Retinal pigment epithelial cell (primary cell): Measurements from ENCODE around the gene SAMHD1.
A peak's percentile ranks its signal among the peaks of the same experiment; 100 is the strongest.

Source experiments
- DNase-seq: peaks from one replicate; pipeline ENCODE4 v3.0.0-alpha.2; 2010; ENCODE audit warnings: low read depth
- H3K4me3 ChIP-seq: 2 replicates; pipeline ENCODE4 v1.5.1; 2011; ENCODE audit warnings: mild to moderate bottlenecking, low read length, control low read depth, moderate library complexity
- CTCF ChIP-seq: conservative IDR thresholded peaks from 2 replicates; pipeline ENCODE4 v1.5.1; 2011; ENCODE audit warnings: low read depth, low read length, control low read depth, inconsistent platforms

The SAMHD1 gene

DNA sequence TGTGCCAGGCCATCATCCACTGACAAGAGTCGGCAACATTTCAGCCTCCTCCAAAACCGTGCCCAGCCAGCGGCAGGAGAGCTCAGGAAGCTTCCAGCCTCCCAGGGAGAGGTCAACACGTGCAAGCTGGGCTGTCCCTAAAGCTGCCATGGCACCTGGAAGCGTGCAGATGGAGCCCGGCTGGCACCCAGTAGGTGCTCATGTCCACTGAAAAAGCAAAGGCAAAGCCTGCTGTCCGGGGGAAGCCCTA is 90.0 kb downstream of the SAMHD1 start:
- TF ChIP-seq CTCF, result no peak
- no peak for DNase-seq
- peak overlapping the region; percentile 63 for H3K4me3 ChIP-seq

DNA sequence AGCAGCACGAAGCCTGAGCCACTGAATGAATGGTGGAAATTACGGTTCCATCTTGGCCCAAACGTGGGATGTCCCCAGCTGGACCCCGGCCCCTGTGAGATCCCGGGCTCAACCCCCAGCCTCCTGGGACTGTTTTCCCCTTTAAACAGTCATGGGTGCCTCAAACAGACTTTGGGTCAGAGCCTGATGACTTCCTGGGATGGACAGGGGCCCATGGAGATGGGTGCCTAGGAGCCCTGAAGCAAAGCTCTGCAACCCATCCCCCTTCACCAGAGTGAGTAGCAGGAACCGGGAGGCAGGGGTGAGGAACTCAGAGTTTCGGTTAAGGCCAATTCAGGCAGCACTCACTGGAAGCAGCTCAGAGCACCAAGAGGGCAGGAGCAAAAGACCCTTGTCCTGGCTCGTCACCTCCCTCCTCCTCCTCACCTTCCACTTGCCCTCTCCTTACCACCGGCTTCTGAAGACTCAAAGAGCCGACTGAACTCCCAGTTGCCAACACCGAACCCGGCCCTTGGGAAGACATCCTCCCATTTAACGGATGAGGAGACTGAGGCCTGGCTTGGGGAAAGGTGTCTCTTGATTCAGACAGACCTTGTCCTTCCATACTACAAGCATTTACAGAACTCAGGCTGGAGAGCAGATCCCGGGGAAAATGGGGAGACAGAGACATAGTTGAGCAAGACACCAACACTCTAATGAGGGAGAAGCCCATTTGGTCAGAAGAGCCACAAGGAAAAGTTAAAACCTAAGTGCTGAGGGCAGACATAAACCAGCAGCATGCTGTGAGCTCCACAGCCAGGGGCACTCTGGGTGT is 90.5 kb downstream of the SAMHD1 start:
- TF ChIP-seq CTCF, result no peak
- peak overlapping the region; percentile 63 for H3K4me3 ChIP-seq
- DNase-seq, result no peak

GRCh38 chr20:36860339-36860738 is 91.2 kb downstream of the SAMHD1 start:
- no peak overlapping the region for H3K4me3 ChIP-seq
- no peak for TF ChIP-seq CTCF
- no peak for DNase-seq

GRCh38 chr20:36859700-36860330 is 91.7 kb downstream of the SAMHD1 start:
- TF ChIP-seq CTCF, result no peak
- no peak overlapping the region for H3K4me3 ChIP-seq
- DNase-seq, result no peak

DNA sequence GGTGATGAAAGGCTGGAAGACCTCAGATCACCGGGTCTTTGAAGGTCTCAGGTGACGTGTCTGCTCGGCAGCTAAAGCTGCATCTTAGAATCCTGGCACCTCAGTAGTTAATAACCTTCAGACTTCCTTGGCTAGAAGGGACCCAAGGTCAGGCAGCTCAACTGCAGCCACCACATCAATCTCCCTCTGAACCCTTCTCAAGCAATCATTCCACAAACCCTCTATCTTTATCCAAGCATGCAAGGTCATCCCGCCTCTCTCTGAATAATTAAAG is 92.3 kb downstream of the SAMHD1 start:
- no peak for DNase-seq
- TF ChIP-seq CTCF, result no peak
- H3K4me3 ChIP-seq, result no peak overlapping the region

DNA sequence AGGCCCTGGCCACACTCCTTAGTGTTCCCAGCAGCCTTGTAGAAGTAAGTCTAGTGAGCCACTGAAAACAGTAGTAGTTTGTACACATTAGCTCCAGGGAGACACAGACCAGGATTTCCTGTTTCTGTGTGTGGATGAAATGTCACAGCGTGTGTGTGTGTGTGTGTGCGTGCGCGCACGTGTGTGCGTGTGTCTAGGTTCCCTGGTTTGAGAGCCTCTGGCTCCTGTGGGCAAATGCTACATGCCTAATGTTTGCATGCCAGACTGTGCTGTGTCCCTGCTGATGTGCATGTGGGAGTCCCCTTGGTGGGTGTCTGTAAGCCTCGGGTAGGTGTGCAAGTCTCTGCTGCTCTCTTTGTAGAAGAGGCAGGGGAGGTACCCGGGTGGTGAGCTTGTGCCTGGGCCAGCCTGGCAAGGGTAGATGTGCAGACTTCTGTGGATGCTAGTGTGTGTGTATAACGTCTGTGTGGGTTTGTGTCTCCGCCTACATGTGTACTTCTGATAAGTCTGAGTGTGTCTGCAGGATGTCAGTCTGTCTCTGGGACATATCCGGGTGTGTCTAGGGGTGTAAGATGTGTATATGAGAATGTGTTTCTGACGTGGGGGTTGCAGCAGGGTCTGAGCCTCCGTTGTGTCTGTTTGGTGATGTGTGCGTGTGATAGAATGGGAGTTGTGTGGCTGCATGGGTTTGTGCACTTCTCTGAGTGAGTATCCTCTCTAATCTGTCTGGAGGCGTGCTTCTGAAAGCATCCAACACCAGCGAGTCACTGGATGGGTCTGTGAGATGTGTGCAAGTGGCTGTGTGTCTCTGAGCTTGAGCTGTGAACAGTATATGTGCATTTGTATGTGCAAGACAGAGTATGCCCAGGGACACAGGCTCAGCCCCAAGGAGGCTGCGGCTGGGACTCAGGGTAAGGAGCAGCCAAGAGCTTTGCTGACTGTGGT is 94.5 kb downstream of the SAMHD1 start:
- DNase-seq, result no peak
- no peak for TF ChIP-seq CTCF
- H3K4me3 ChIP-seq, result no peak overlapping the region

- no peak for DNase-seq
Observed at GRCh38 chr20:36856195-36856594, 95.3 kb downstream of the SAMHD1 start.

More at GRCh38 chr20:36856195-36856594, 95.3 kb downstream of the SAMHD1 start:
- no peak overlapping the region for H3K4me3 ChIP-seq
- no peak for TF ChIP-seq CTCF
